H9 (cell line): ENCODE measurements around the gene PLD4. TPM values are rescaled to one million over a fixed set of nuclear protein-coding genes. Genes with fewer than 3 reads are reported as not detected.

Experiments
- DNase-seq: peaks from one replicate; pipeline ENCODE4 v3.0.0-alpha.2; 2017
- H2AFZ ChIP-seq: one replicate; pipeline ENCODE4 v1.6.1; 2013; ENCODE audit warnings: mild to moderate bottlenecking, low read length, control low read depth, moderate library complexity
- H2AK5ac ChIP-seq: 2 replicates; pipeline ENCODE4 v1.6.1; 2013; ENCODE audit warnings: low read length, control low read depth, mixed read lengths; ENCODE audit not compliant: insufficient read length
- H2BK120ac ChIP-seq: one replicate; pipeline ENCODE4 v1.6.1; 2013; ENCODE audit warnings: low read depth, mild to moderate bottlenecking, low read length, control low read depth, inconsistent platforms; ENCODE audit not compliant: poor library complexity, severe bottlenecking
- H2BK12ac ChIP-seq: 2 replicates; pipeline ENCODE4 v1.6.1; 2013; ENCODE audit warnings: low read length, control low read depth, mixed read lengths, low read depth; ENCODE audit not compliant: insufficient read length
- H2BK15ac ChIP-seq: 2 replicates; pipeline ENCODE4 v1.6.1; 2013; ENCODE audit warnings: low read depth, low read length, control low read depth
- H2BK20ac ChIP-seq: one replicate; pipeline ENCODE4 v1.6.1; 2013; ENCODE audit warnings: low read depth, mild to moderate bottlenecking, low read length, control low read depth, inconsistent platforms; ENCODE audit not compliant: poor library complexity, severe bottlenecking
- H2BK5ac ChIP-seq: 2 replicates; pipeline ENCODE4 v1.6.1; 2013; ENCODE audit warnings: low read length, control low read depth, mixed read lengths; ENCODE audit not compliant: insufficient read length
- H3K14ac ChIP-seq: 2 replicates; pipeline ENCODE4 v1.6.1; 2013; ENCODE audit warnings: low read length, control low read depth; ENCODE audit not compliant: insufficient read depth
- H3K18ac ChIP-seq: 2 replicates; pipeline ENCODE4 v1.6.1; 2013; ENCODE audit warnings: low read depth, mild to moderate bottlenecking, mixed read lengths, low read length, control low read depth; ENCODE audit not compliant: insufficient read length
- H3K23ac ChIP-seq: 2 replicates; pipeline ENCODE4 v1.6.1; 2013; ENCODE audit warnings: low read length, control low read depth, mixed read lengths, low read depth; ENCODE audit not compliant: insufficient read length
- H3K23me2 ChIP-seq: 2 replicates; pipeline ENCODE4 v1.6.1; 2013; ENCODE audit warnings: low read depth, mild to moderate bottlenecking, mixed read lengths, low read length, control low read depth; ENCODE audit not compliant: insufficient read length, poor library complexity, severe bottlenecking
- H3K27ac ChIP-seq: 2 replicates; pipeline ENCODE4 v1.5.1; 2013; ENCODE audit warnings: low read length, control low read depth, mixed read lengths, low read depth; ENCODE audit not compliant: insufficient read length
- H3K27me3 ChIP-seq: 2 replicates; pipeline ENCODE4 v1.6.1; 2013; ENCODE audit warnings: low read length, control low read depth, inconsistent platforms; ENCODE audit not compliant: insufficient read depth
- H3K4ac ChIP-seq: 2 replicates; pipeline ENCODE4 v1.6.1; 2013; ENCODE audit warnings: low read depth, mild to moderate bottlenecking, control low read depth, inconsistent platforms, low read length, moderate library complexity
- H3K4me1 ChIP-seq: 2 replicates; pipeline ENCODE4 v1.6.1; 2013; ENCODE audit warnings: low read length, control low read depth, inconsistent platforms; ENCODE audit not compliant: insufficient read depth
- H3K4me2 ChIP-seq: 2 replicates; pipeline ENCODE4 v1.6.1; 2013; ENCODE audit warnings: low read length, control low read depth, mixed read lengths; ENCODE audit not compliant: insufficient read length, insufficient read depth
- H3K56ac ChIP-seq: 2 replicates; pipeline ENCODE4 v1.6.1; 2013; ENCODE audit warnings: low read depth, mild to moderate bottlenecking, mixed read lengths, low read length, control low read depth; ENCODE audit not compliant: insufficient read length
- H3K79me1 ChIP-seq: 2 replicates; pipeline ENCODE4 v1.6.1; 2013; ENCODE audit warnings: low read depth, mild to moderate bottlenecking, moderate library complexity, low read length, control low read depth, inconsistent platforms; ENCODE audit not compliant: insufficient read depth, poor library complexity, severe bottlenecking
- H3K79me2 ChIP-seq: 2 replicates; pipeline ENCODE4 v1.6.1; 2013; ENCODE audit warnings: low read length, control low read depth, inconsistent platforms; ENCODE audit not compliant: insufficient read depth
- H3K9ac ChIP-seq: 2 replicates; pipeline ENCODE4 v1.6.1; 2013; ENCODE audit warnings: low read length, control low read depth, mixed read lengths; ENCODE audit not compliant: insufficient read length; ENCODE audit errors: extremely low read depth
- H3K9me3 ChIP-seq: one replicate; pipeline ENCODE4 v1.6.1; 2013; ENCODE audit warnings: low read depth, low read length, inconsistent platforms; ENCODE audit not compliant: control insufficient read depth
- H3T11ph ChIP-seq: one replicate; pipeline ENCODE4 v1.6.1; 2013; ENCODE audit warnings: mild to moderate bottlenecking, low read length, control low read depth, inconsistent platforms
- H4K20me1 ChIP-seq: one replicate; pipeline ENCODE4 v1.6.1; 2013; ENCODE audit not compliant: control insufficient read depth, insufficient read length, insufficient read depth
- H4K5ac ChIP-seq: 2 replicates; pipeline ENCODE4 v1.6.1; 2013; ENCODE audit warnings: low read depth, mild to moderate bottlenecking, mixed read lengths, low read length, control low read depth; ENCODE audit not compliant: insufficient read length
- H4K8ac ChIP-seq: replicated peaks from 2 replicates; pipeline ENCODE4 v1.6.1; 2013; ENCODE audit warnings: low read length, control low read depth, mixed read lengths, low read depth; ENCODE audit not compliant: insufficient read length
- H4K91ac ChIP-seq: 2 replicates; pipeline ENCODE4 v1.6.1; 2013; ENCODE audit warnings: low read depth, mild to moderate bottlenecking, moderate library complexity, mixed read lengths, low read length, control low read depth; ENCODE audit not compliant: insufficient read length
- H3K27ac Mint-ChIP-seq, 3 experiments: 2 replicates in 2 of 3; 3 replicates in 1 of 3; pipeline ENCODE4 v1.8.0; 2020 to 2021; ENCODE audit warnings: mixed read lengths in 3 of 3, mild to moderate bottlenecking in 1 of 3, moderate library complexity in 1 of 3
- H3K27me3 Mint-ChIP-seq: 2 replicates; pipeline ENCODE4 v1.8.0; 2021; ENCODE audit warnings: low read depth, mild to moderate bottlenecking, moderate library complexity, mixed read lengths
- H3K36me3 Mint-ChIP-seq, 3 experiments: 2 replicates in 2 of 3; 3 replicates in 1 of 3; pipeline ENCODE4 v1.8.0; 2020 to 2021; ENCODE audit warnings: low read depth in 3 of 3, mixed read lengths in 3 of 3; ENCODE audit not compliant: insufficient read depth in 1 of 3
- H3K4me1 Mint-ChIP-seq, 2 experiments: 2 replicates each; pipeline ENCODE4 v1.8.0; 2020; ENCODE audit warnings: mixed read lengths in 2 of 2
- H3K4me3 Mint-ChIP-seq, 2 experiments: 2 replicates in 1 of 2; 3 replicates in 1 of 2; pipeline ENCODE4 v1.8.0; 2020 to 2021; ENCODE audit warnings: mild to moderate bottlenecking in 2 of 2, mixed read lengths in 2 of 2, moderate library complexity in 1 of 2
- H3K9me3 Mint-ChIP-seq, 2 experiments: 2 replicates in 1 of 2; 3 replicates in 1 of 2; pipeline ENCODE4 v1.8.0; 2020; ENCODE audit warnings: mild to moderate bottlenecking in 2 of 2, mixed read lengths in 2 of 2, moderate library complexity in 1 of 2
- WGBS: extraction: QIAGEN DNeasy Blood & Tissue Kit; methylation state at CpG from one replicate; pipeline ENCODE4 v1.1.7; 2013; ENCODE audit warnings: missing lambda C conversion rate, low lambda C conversion rate, mixed read lengths; ENCODE audit not compliant: insufficient read length; ENCODE audit errors: extremely low coverage; 5-methylcytosine and 5-hydroxymethylcytosine counted together
- total RNA-seq: library from RNA; stranded (reverse); gene quantifications from 2 replicates; pipeline ENCODE4 v1.2.1, GENCODE V29; 2021
- TF ChIP-seq, protein P1 (sequence below): fragments of 200-600 bp; sonication (generic); conservative IDR thresholded peaks from 3 replicates; pipeline ENCODE4 v1.8.0; 2021; ENCODE audit warnings: antibody characterized with exemption, mild to moderate bottlenecking

PLD4 gene
- total RNA-seq, 1 experiment from 2014 or later: not detected

DNA sequence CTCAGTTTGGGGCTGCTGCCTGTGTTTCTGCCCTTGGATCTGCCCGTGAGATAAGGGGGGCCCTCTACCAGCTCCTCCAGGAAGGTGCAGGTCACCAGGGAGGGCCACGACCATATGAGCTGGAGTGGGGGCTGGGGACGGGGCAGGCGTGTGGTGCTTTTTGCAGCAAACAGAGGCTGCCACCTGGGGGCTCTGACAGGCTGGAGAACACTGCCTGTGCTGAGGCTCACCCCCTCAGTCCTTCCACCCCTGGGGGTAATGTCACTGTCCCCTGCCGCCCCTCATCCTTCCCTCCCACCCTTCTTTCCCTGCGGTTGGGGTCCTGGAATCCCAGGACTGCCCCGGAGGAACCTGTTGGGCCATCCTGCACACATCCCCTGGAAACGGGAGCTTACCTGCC is 3.2 kb downstream of the PLD4 start:
- H4K20me1 ChIP-seq: no peaks in the 10 kb centered on the region
- H2BK12ac ChIP-seq: no peak overlapping the region

More for the DNA sequence above, 3.2 kb downstream of the PLD4 start:
- Histone ChIP-seq H2BK20ac (no peak overlapping the region), H4K8ac (no peak overlapping the region), H2AFZ (no peak overlapping the region), H3K14ac (no peak overlapping the region; the same call in 1 of the 2 replicates), H3K79me1 (no peaks in the 10 kb centered on the region), H3T11ph (no peak overlapping the region), H3K23ac (no peak overlapping the region), H3K79me2 (no peaks in the 10 kb centered on the region), H4K5ac (no peak overlapping the region), H3K18ac (no peak overlapping the region), H3K4me2 (no peak overlapping the region), H3K4me1 (no peaks in the 10 kb centered on the region; the same call in 1 of the 2 replicates), H3K4ac (no peak overlapping the region), H2BK120ac (no peak overlapping the region), H3K9ac (no peak overlapping the region), H3K27ac (no peak overlapping the region), H3K23me2 (no peaks in the 10 kb centered on the region), H3K27me3 (peaks cover 17% of the 10 kb centered on the region; the same call in 1 of the 2 replicates), H4K91ac (no peak overlapping the region), H2AK5ac (no peak overlapping the region), H2BK5ac (no peak overlapping the region), H3K56ac (no peak overlapping the region), H3K9me3 (no peaks in the 10 kb centered on the region), H2BK15ac (no peak overlapping the region)
- peaks cover 4 to 5% of the 10 kb centered on the region in 2 experiments; a peak in 2 of 4 replicates for H3K4me1 Mint-ChIP-seq
- H3K4me3 Mint-ChIP-seq: no peak overlapping the region
- no peak overlapping the region for H3K27ac Mint-ChIP-seq
- H3K9me3 Mint-ChIP-seq: no peaks in the 10 kb centered on the region; a peak in 2 of 5 replicates
- TF ChIP-seq, protein P1, sequence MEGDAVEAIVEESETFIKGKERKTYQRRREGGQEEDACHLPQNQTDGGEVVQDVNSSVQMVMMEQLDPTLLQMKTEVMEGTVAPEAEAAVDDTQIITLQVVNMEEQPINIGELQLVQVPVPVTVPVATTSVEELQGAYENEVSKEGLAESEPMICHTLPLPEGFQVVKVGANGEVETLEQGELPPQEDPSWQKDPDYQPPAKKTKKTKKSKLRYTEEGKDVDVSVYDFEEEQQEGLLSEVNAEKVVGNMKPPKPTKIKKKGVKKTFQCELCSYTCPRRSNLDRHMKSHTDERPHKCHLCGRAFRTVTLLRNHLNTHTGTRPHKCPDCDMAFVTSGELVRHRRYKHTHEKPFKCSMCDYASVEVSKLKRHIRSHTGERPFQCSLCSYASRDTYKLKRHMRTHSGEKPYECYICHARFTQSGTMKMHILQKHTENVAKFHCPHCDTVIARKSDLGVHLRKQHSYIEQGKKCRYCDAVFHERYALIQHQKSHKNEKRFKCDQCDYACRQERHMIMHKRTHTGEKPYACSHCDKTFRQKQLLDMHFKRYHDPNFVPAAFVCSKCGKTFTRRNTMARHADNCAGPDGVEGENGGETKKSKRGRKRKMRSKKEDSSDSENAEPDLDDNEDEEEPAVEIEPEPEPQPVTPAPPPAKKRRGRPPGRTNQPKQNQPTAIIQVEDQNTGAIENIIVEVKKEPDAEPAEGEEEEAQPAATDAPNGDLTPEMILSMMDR: no peak
- H3K27me3 Mint-ChIP-seq: peaks cover 42% of the 10 kb centered on the region
- H3K36me3 Mint-ChIP-seq: 0 out of 7 replicates have a peak, but pooled peaks cover 0 to 3% (median 0%) of the 10 kb centered on the region in 3 experiments
- no CpG with 5 or more reads among the region's 8 CpGs for WGBS
- DNase-seq: no peak
